Caco-2 (cell line): ENCODE data around the gene CCL18. TPM values are rescaled to one million over a fixed set of nuclear protein-coding genes. Genes with fewer than 3 reads are reported as not detected.
"Not testable (repeated sequence)": the region's sequence is repeated elsewhere in the genome, so short reads cannot be mapped to it uniquely, and the experiment has no call there.

Experiments used
- BruUV-seq: library from RNA; stranded (reverse); fragments of 400-500 nt; replicated peaks from 2 replicates; lab custom pipeline; 2021; lab: Mats Ljungman, UMichigan
- CTCF ChIA-PET: fragments of 300-600 bp; sonication (Branson Sonifier 250); formaldehyde crosslinking; loops from one replicate; lab custom pipeline; 2022; ENCODE audit warnings: antibody characterized with exemption; lab: Charles Lee
- POLR2A ChIA-PET: fragments of 300-600 bp; sonication (Branson Sonifier 250); formaldehyde crosslinking; loops from one replicate; lab custom pipeline; 2022; ENCODE audit warnings: antibody characterized with exemption; lab: Charles Lee
- DNase-seq, 2 experiments: peaks; one replicate each; pipeline versions ENCODE4 v3.0.0 to v3.0.0-alpha.2; 2020 to 2022
- H3K27me3 ChIP-seq: replicated peaks from 2 replicates; pipeline ENCODE4 v1.6.0; 2011; ENCODE audit warnings: low read length; ENCODE audit not compliant: control insufficient read depth, insufficient read depth
- H3K36me3 ChIP-seq: 2 replicates; pipeline ENCODE4 v1.5.1; 2011; ENCODE audit warnings: low read length; ENCODE audit not compliant: control insufficient read depth, insufficient read depth
- H3K4me1 ChIP-seq: fragments of 250-450 bp; sonication (Bioruptor Pico); 2 replicates; pipeline ENCODE4 v1.5.1; 2020; ENCODE audit warnings: mild to moderate bottlenecking
- H3K4me3 ChIP-seq: 2 replicates; pipeline ENCODE4 v1.5.1; 2011; ENCODE audit warnings: low read depth, mild to moderate bottlenecking, control low read depth, low read length
- H3K9me3 ChIP-seq: fragments of 250-450 bp; sonication (Bioruptor Pico); 2 replicates; pipeline ENCODE4 v1.5.1; 2020; ENCODE audit warnings: mild to moderate bottlenecking, moderate library complexity
- H3K27ac Mint-ChIP-seq: one replicate; pipeline ENCODE4 v1.8.0; 2022; ENCODE audit warnings: mixed read lengths; ENCODE audit not compliant: unreplicated experiment
- H3K27me3 Mint-ChIP-seq: one replicate; pipeline ENCODE4 v1.8.0; 2022; ENCODE audit warnings: mixed read lengths; ENCODE audit not compliant: insufficient read depth, unreplicated experiment
- H3K36me3 Mint-ChIP-seq: one replicate; pipeline ENCODE4 v1.8.0; 2022; ENCODE audit warnings: mild to moderate bottlenecking, mixed read lengths; ENCODE audit not compliant: insufficient read depth, unreplicated experiment
- H3K4me1 Mint-ChIP-seq: one replicate; pipeline ENCODE4 v1.8.0; 2022; ENCODE audit warnings: low read depth, mixed read lengths; ENCODE audit not compliant: unreplicated experiment
- H3K4me3 Mint-ChIP-seq: one replicate; pipeline ENCODE4 v1.8.0; 2022; ENCODE audit warnings: mild to moderate bottlenecking, moderate library complexity, mixed read lengths; ENCODE audit not compliant: unreplicated experiment
- H3K9me3 Mint-ChIP-seq: one replicate; pipeline ENCODE4 v1.8.0; 2022; ENCODE audit warnings: mixed read lengths; ENCODE audit not compliant: unreplicated experiment
- CTCF ChIP-seq, 2 experiments: fragments of 200-600 bp in 1 of 2; IDR thresholded peaks; 1 replicate in 1 of 2; 2 replicates in 1 of 2; pipeline versions ENCODE4 v1.5.1 to v1.8.0; 2011 to 2022; ENCODE audit warnings: antibody characterized with exemption in 1 of 2, control low read depth in 1 of 2, inconsistent platforms in 1 of 2, low read depth in 1 of 2, low read length in 1 of 2, mild to moderate bottlenecking in 1 of 2, moderate library complexity in 1 of 2; ENCODE audit not compliant: insufficient read depth in 1 of 2, severe bottlenecking in 1 of 2, unreplicated experiment in 1 of 2
- intact Hi-C: fragments of 100-400 bp; cut with micrococcal nuclease; formaldehyde crosslinking; loops from one replicate; pipeline ENCODE4 v1.10.0; 2022; ENCODE audit not compliant: unreplicated experiment
- total RNA-seq: library from RNA; stranded (reverse); gene quantifications from 2 replicates; pipeline ENCODE4 v1.2.3, GENCODE V29; 2022

The CCL18 gene
- total RNA-seq, 1 experiment from 2014 or later = not detected

- H3K27ac Mint-ChIP-seq = no peak overlapping the region
- DNase-seq = no peak
- no peaks in the 10 kb centered on the region for H3K36me3 Mint-ChIP-seq
- no TSS peak for BruUV-seq
- H3K4me1 Mint-ChIP-seq = no peaks in the 10 kb centered on the region
- no peaks in the 10 kb centered on the region for H3K4me1 ChIP-seq
- H3K27me3 ChIP-seq = no peaks in the 10 kb centered on the region
- no peak for TF ChIP-seq CTCF (IDR thresholded peaks at IDR 0.05; ENCODE audit: insufficient read depth in 1 of 2, low read depth in 1 of 2, low read length in 1 of 2, severe bottlenecking in 1 of 2, unreplicated experiment in 1 of 2)
- POLR2A ChIA-PET = no interaction called here
- no peaks in the 10 kb centered on the region for H3K36me3 ChIP-seq
- peaks cover 14% of the 10 kb centered on the region for H3K27me3 Mint-ChIP-seq
- H3K4me3 ChIP-seq = no peak overlapping the region
- H3K9me3 ChIP-seq = no peaks in the 10 kb centered on the region
- H3K4me3 Mint-ChIP-seq = no peak overlapping the region
- CTCF ChIA-PET = no interaction called here
- intact Hi-C loops = no loop called here
- no peaks in the 10 kb centered on the region for H3K9me3 Mint-ChIP-seq
Measured at GRCh38 chr17:36095992-36096391, 31.9 kb downstream of the CCL18 start.

- H3K9me3 Mint-ChIP-seq, H3K36me3 ChIP-seq, DNase-seq, H3K27me3 ChIP-seq, intact Hi-C loops, H3K9me3 ChIP-seq, H3K4me1 ChIP-seq, H3K36me3 Mint-ChIP-seq, H3K27ac Mint-ChIP-seq, H3K4me1 Mint-ChIP-seq, H3K4me3 Mint-ChIP-seq, H3K4me3 ChIP-seq, CTCF ChIA-PET, BruUV-seq, POLR2A ChIA-PET: not testable (repeated sequence)
- peaks cover 14% of the 10 kb centered on the region for H3K27me3 Mint-ChIP-seq
Measured at GRCh38 chr17:36099004-36099403, 34.9 kb downstream of the CCL18 start.

GRCh38 chr17:36103401-36103975, 39.4 kb downstream of the CCL18 start, which contains the start of gene CCL4:
Gene CCL4 (plus strand): TSS chr17:36103827. CDS start chr17:36103906, 79 bp downstream.
- H3K4me1 Mint-ChIP-seq, H3K27me3 ChIP-seq, H3K36me3 ChIP-seq, H3K4me3 ChIP-seq, H3K36me3 Mint-ChIP-seq, POLR2A ChIA-PET, BruUV-seq, H3K4me3 Mint-ChIP-seq, intact Hi-C loops, H3K9me3 ChIP-seq, H3K9me3 Mint-ChIP-seq, DNase-seq, H3K4me1 ChIP-seq, CTCF ChIA-PET, H3K27ac Mint-ChIP-seq: not testable (repeated sequence)
- H3K27me3 Mint-ChIP-seq = peaks cover 25% of the 10 kb centered on the region

GRCh38 chr17:36104246-36104645, 40.2 kb downstream of the CCL18 start:
- POLR2A ChIA-PET, H3K4me3 Mint-ChIP-seq, BruUV-seq, H3K9me3 Mint-ChIP-seq, H3K4me1 Mint-ChIP-seq, H3K4me1 ChIP-seq, H3K36me3 ChIP-seq, CTCF ChIA-PET, H3K9me3 ChIP-seq, H3K27me3 ChIP-seq, DNase-seq, H3K36me3 Mint-ChIP-seq, H3K27ac Mint-ChIP-seq, H3K4me3 ChIP-seq, intact Hi-C loops: not testable (repeated sequence)
- H3K27me3 Mint-ChIP-seq = peaks cover 25% of the 10 kb centered on the region
